ENCODE results near the gene PRPF6. TPM values are rescaled to one million over a fixed set of nuclear protein-coding genes. Genes with fewer than 3 reads are reported as not detected.

Gene PRPF6
- total RNA-seq, 2 experiments from 2014 or later: 45.1 to 73.7 TPM

GRCh38 chr20:63963348-63963741, 17.6 kb upstream of the PRPF6 start:
- Histone ChIP-seq H3K4me2 (ENCODE audit: low read length) (no peak overlapping the region), H3K27ac (ENCODE audit: low read depth, low read length, poor library complexity, severe bottlenecking) (no peak overlapping the region), H3K9me3 (ENCODE audit: low read length) (no peaks in the 10 kb centered on the region), H4K20me1 (ENCODE audit: insufficient read depth, low read length) (no peaks in the 10 kb centered on the region), H3K4me3 (ENCODE audit: low read depth, low read length, poor library complexity, severe bottlenecking) (no peak overlapping the region), H3K36me3 (ENCODE audit: insufficient read depth, low read length) (no peaks in the 10 kb centered on the region), H3K4me1 (ENCODE audit: insufficient read depth, low read length, poor library complexity, severe bottlenecking) (peaks cover 3% of the 10 kb centered on the region), H3K9me2 (ENCODE audit: insufficient read depth, low read length) (no peaks in the 10 kb centered on the region), H2AFZ (ENCODE audit: low read length) (no peak overlapping the region), H3K79me2 (ENCODE audit: insufficient read depth, low read depth, low read length) (no peaks in the 10 kb centered on the region)
- no TSS peak for BruUV-seq (replicated peaks)
- ChIA-PET CTCF (ENCODE audit: unreplicated experiment) (no interaction called here), POLR2A (no interaction called here)
- intact Hi-C loops (cut with micrococcal nuclease; ENCODE audit: unreplicated experiment): no loop called here
- no peak for TF ChIP-seq EZH2phosphoT487 (IDR thresholded peaks at IDR 0.05; ENCODE audit: borderline replicate concordance, low read depth, low read length)
- TF ChIP-seq, protein P1, sequence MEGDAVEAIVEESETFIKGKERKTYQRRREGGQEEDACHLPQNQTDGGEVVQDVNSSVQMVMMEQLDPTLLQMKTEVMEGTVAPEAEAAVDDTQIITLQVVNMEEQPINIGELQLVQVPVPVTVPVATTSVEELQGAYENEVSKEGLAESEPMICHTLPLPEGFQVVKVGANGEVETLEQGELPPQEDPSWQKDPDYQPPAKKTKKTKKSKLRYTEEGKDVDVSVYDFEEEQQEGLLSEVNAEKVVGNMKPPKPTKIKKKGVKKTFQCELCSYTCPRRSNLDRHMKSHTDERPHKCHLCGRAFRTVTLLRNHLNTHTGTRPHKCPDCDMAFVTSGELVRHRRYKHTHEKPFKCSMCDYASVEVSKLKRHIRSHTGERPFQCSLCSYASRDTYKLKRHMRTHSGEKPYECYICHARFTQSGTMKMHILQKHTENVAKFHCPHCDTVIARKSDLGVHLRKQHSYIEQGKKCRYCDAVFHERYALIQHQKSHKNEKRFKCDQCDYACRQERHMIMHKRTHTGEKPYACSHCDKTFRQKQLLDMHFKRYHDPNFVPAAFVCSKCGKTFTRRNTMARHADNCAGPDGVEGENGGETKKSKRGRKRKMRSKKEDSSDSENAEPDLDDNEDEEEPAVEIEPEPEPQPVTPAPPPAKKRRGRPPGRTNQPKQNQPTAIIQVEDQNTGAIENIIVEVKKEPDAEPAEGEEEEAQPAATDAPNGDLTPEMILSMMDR (conservative IDR thresholded peaks at IDR 0.05; ENCODE audit: low read length): no peak
- DNase-seq (ENCODE audit: low spot score): no peak

- Histone ChIP-seq H3K27ac (ENCODE audit: low read depth, low read length, poor library complexity, severe bottlenecking) (no peak overlapping the region), H3K9me2 (ENCODE audit: insufficient read depth, low read length) (no peaks in the 10 kb centered on the region), H4K20me1 (ENCODE audit: insufficient read depth, low read length) (no peaks in the 10 kb centered on the region), H3K4me3 (ENCODE audit: low read depth, low read length, poor library complexity, severe bottlenecking) (no peak overlapping the region), H3K4me2 (ENCODE audit: low read length) (no peak overlapping the region), H3K9me3 (ENCODE audit: low read length) (no peaks in the 10 kb centered on the region), H3K36me3 (ENCODE audit: insufficient read depth, low read length) (no peaks in the 10 kb centered on the region), H3K79me2 (ENCODE audit: insufficient read depth, low read depth, low read length) (no peaks in the 10 kb centered on the region), H3K4me1 (ENCODE audit: insufficient read depth, low read length, poor library complexity, severe bottlenecking) (peaks cover 4% of the 10 kb centered on the region), H2AFZ (ENCODE audit: low read length) (no peak overlapping the region)
- intact Hi-C loops (cut with micrococcal nuclease; ENCODE audit: unreplicated experiment): no loop called here
- no TSS peak for BruUV-seq (replicated peaks)
- DNase-seq (ENCODE audit: low spot score): no peak
- TF ChIP-seq EZH2phosphoT487 (IDR thresholded peaks at IDR 0.05; ENCODE audit: borderline replicate concordance, low read depth, low read length): no peak
- TF ChIP-seq, protein P1 (conservative IDR thresholded peaks at IDR 0.05; ENCODE audit: low read length): no peak
- ChIA-PET POLR2A (no interaction called here), CTCF (ENCODE audit: unreplicated experiment) (no interaction called here)
Measured at GRCh38 chr20:63963784-63964301, 17.1 kb upstream of the PRPF6 start.

GRCh38 chr20:63964412-63964811, 16.5 kb upstream of the PRPF6 start:
- H3K27ac ChIP-seq (ENCODE audit: low read depth, low read length, poor library complexity, severe bottlenecking): no peak overlapping the region

More at GRCh38 chr20:63964412-63964811, 16.5 kb upstream of the PRPF6 start:
- no peaks in the 10 kb centered on the region for H3K79me2 ChIP-seq (ENCODE audit: insufficient read depth, low read depth, low read length)
- no peak for DNase-seq (ENCODE audit: low spot score)
- BruUV-seq (replicated peaks): no TSS peak
- H3K9me2 ChIP-seq (ENCODE audit: insufficient read depth, low read length): no peaks in the 10 kb centered on the region
- TF ChIP-seq, protein P1 (conservative IDR thresholded peaks at IDR 0.05; ENCODE audit: low read length): no peak
- no peak for TF ChIP-seq EZH2phosphoT487 (IDR thresholded peaks at IDR 0.05; ENCODE audit: borderline replicate concordance, low read depth, low read length)
- H4K20me1 ChIP-seq (ENCODE audit: insufficient read depth, low read length): no peaks in the 10 kb centered on the region
- H3K4me1 ChIP-seq (ENCODE audit: insufficient read depth, low read length, poor library complexity, severe bottlenecking): peaks cover 6% of the 10 kb centered on the region
- no peaks in the 10 kb centered on the region for H3K36me3 ChIP-seq (ENCODE audit: insufficient read depth, low read length)
- H3K4me3 ChIP-seq (ENCODE audit: low read depth, low read length, poor library complexity, severe bottlenecking): no peak overlapping the region
- ChIA-PET CTCF (ENCODE audit: unreplicated experiment) (no interaction called here), POLR2A (no interaction called here)
- H3K9me3 ChIP-seq (ENCODE audit: low read length): no peaks in the 10 kb centered on the region
- H2AFZ ChIP-seq (ENCODE audit: low read length): no peak overlapping the region
- intact Hi-C loops (cut with micrococcal nuclease; ENCODE audit: unreplicated experiment): no loop called here
- no peak overlapping the region for H3K4me2 ChIP-seq (ENCODE audit: low read length)
